SH-SY5Y (cell line): ENCODE data around the gene RTN4IP1.

Source experiments
- GATA2 ChIP-seq: IDR thresholded peaks from 2 replicates; pipeline ENCODE4 v1.6.1; 2011; ENCODE audit warnings: mild to moderate bottlenecking, low read depth, low read length
- GATA3 ChIP-seq: IDR thresholded peaks from 2 replicates; pipeline ENCODE4 v1.6.1; 2011; ENCODE audit warnings: low read depth, mild to moderate bottlenecking, low read length, moderate library complexity

Gene RTN4IP1

GRCh38 chr6:106572875-106573585 is 56.3 kb downstream of the RTN4IP1 start:
- no peak for TF ChIP-seq GATA3
- TF ChIP-seq GATA2, result no peak

- no peak for TF ChIP-seq GATA2
- no peak for TF ChIP-seq GATA3
Measured at GRCh38 chr6:106572436-106572835, 56.9 kb downstream of the RTN4IP1 start.

GRCh38 chr6:106569428-106569827 is 59.9 kb downstream of the RTN4IP1 start:
- no peak for TF ChIP-seq GATA2
- TF ChIP-seq GATA3, result no peak

- no peak for TF ChIP-seq GATA3
- TF ChIP-seq GATA2, result no peak
Measured at GRCh38 chr6:106568530-106568929, 60.8 kb downstream of the RTN4IP1 start.

- TF ChIP-seq GATA2 (no peak), GATA3 (no peak)
Measured at GRCh38 chr6:106564476-106564875, 64.8 kb downstream of the RTN4IP1 start.

- no peak for TF ChIP-seq GATA3
- TF ChIP-seq GATA2, result no peak
Measured at GRCh38 chr6:106563614-106564013, 65.7 kb downstream of the RTN4IP1 start.

GRCh38 chr6:106561686-106562405 is 67.5 kb downstream of the RTN4IP1 start:
- TF ChIP-seq GATA2 (no peak), GATA3 (no peak)

- TF ChIP-seq GATA2, result no peak
- TF ChIP-seq GATA3, result no peak
Measured at GRCh38 chr6:106560996-106561685, 68.2 kb downstream of the RTN4IP1 start.

- TF ChIP-seq GATA2, result no peak
- no peak for TF ChIP-seq GATA3
Measured at GRCh38 chr6:106558364-106558763, 70.9 kb downstream of the RTN4IP1 start.

GRCh38 chr6:106557837-106558236 is 71.5 kb downstream of the RTN4IP1 start:
- TF ChIP-seq GATA3, result no peak
- no peak for TF ChIP-seq GATA2

GRCh38 chr6:106556368-106556960 is 72.8 kb downstream of the RTN4IP1 start:
- TF ChIP-seq GATA3, result no peak
- no peak for TF ChIP-seq GATA2

GRCh38 chr6:106555767-106556166 is 73.5 kb downstream of the RTN4IP1 start:
- TF ChIP-seq GATA3 (no peak), GATA2 (no peak)

- no peak for TF ChIP-seq GATA2
- no peak for TF ChIP-seq GATA3
Measured at GRCh38 chr6:106553440-106553839, 75.9 kb downstream of the RTN4IP1 start.

- TF ChIP-seq GATA3 (no peak), GATA2 (no peak)
Measured at GRCh38 chr6:106551155-106551554, 78.1 kb downstream of the RTN4IP1 start.

- TF ChIP-seq GATA3 (no peak), GATA2 (no peak)
Measured at GRCh38 chr6:106549521-106549920, 79.8 kb downstream of the RTN4IP1 start.
